Measurements from ENCODE around the gene TBC1D5. TPM values are rescaled to one million over a fixed set of nuclear protein-coding genes. Genes with fewer than 3 reads are reported as not detected.

Gene TBC1D5
- polyA plus RNA-seq, 2 donors, result 4.5 to 6.7 TPM

GRCh38 chr3:17258823-17259436 lies 483.5 kb downstream of the TBC1D5 start:
- Histone ChIP-seq H3K27ac (ENCODE audit: low read depth in 2 of 2, low read length in 1 of 2) (no peak overlapping the region), H3K9me3 (ENCODE audit: control insufficient read depth in 2 of 2, insufficient read depth in 1 of 2, low read depth in 1 of 2, low read length in 1 of 2) (no peaks in the 10 kb centered on the region), H3K27me3 (ENCODE audit: control insufficient read depth in 1 of 2, insufficient read depth in 2 of 2, low read length in 2 of 2) (no peaks in the 10 kb centered on the region), H3K4me1 (ENCODE audit: control insufficient read depth in 2 of 2, insufficient read depth in 2 of 2, low read length in 1 of 2) (no peaks in the 10 kb centered on the region), H3K36me3 (ENCODE audit: control insufficient read depth in 2 of 2, insufficient read depth in 2 of 2, low read length in 1 of 2) (no peaks in the 10 kb centered on the region), H3K4me3 (ENCODE audit: low read depth in 1 of 2, low read length in 2 of 2) (no peak overlapping the region)
- 32 to 34% methylated on average over 3 of the region's 3 CpGs for WGBS, 2 donors

- no peaks in the 10 kb centered on the region for H3K36me3 ChIP-seq (ENCODE audit: control insufficient read depth in 2 of 2, insufficient read depth in 2 of 2, low read length in 1 of 2)
- no peak overlapping the region for H3K4me3 ChIP-seq (ENCODE audit: low read depth in 1 of 2, low read length in 2 of 2)
- no peaks in the 10 kb centered on the region for H3K9me3 ChIP-seq (ENCODE audit: control insufficient read depth in 2 of 2, insufficient read depth in 1 of 2, low read depth in 1 of 2, low read length in 1 of 2)
- H3K4me1 ChIP-seq (ENCODE audit: control insufficient read depth in 2 of 2, insufficient read depth in 2 of 2, low read length in 1 of 2), result no peaks in the 10 kb centered on the region
- no peaks in the 10 kb centered on the region for H3K27me3 ChIP-seq (ENCODE audit: control insufficient read depth in 1 of 2, insufficient read depth in 2 of 2, low read length in 2 of 2)
- H3K27ac ChIP-seq (ENCODE audit: low read depth in 2 of 2, low read length in 1 of 2), result no peak overlapping the region
Observed at GRCh38 chr3:17257269-17257668, 485.2 kb downstream of the TBC1D5 start.

GRCh38 chr3:17243621-17244020 lies 498.8 kb downstream of the TBC1D5 start:
- Histone ChIP-seq H3K4me1 (ENCODE audit: control insufficient read depth in 2 of 2, insufficient read depth in 2 of 2, low read length in 1 of 2) (no peaks in the 10 kb centered on the region), H3K4me3 (ENCODE audit: low read depth in 1 of 2, low read length in 2 of 2) (no peak overlapping the region), H3K27ac (ENCODE audit: low read depth in 2 of 2, low read length in 1 of 2) (no peak overlapping the region), H3K36me3 (ENCODE audit: control insufficient read depth in 2 of 2, insufficient read depth in 2 of 2, low read length in 1 of 2) (no peaks in the 10 kb centered on the region), H3K27me3 (ENCODE audit: control insufficient read depth in 1 of 2, insufficient read depth in 2 of 2, low read length in 2 of 2) (no peaks in the 10 kb centered on the region), H3K9me3 (ENCODE audit: control insufficient read depth in 2 of 2, insufficient read depth in 1 of 2, low read depth in 1 of 2, low read length in 1 of 2) (no peaks in the 10 kb centered on the region)
- 54 to 56% methylated on average over 1 of the region's 1 CpG for WGBS, 2 donors

- H3K4me1 ChIP-seq (ENCODE audit: control insufficient read depth in 2 of 2, insufficient read depth in 2 of 2, low read length in 1 of 2), result no peaks in the 10 kb centered on the region
- no peaks in the 10 kb centered on the region for H3K9me3 ChIP-seq (ENCODE audit: control insufficient read depth in 2 of 2, insufficient read depth in 1 of 2, low read depth in 1 of 2, low read length in 1 of 2)
- H3K27ac ChIP-seq (ENCODE audit: low read depth in 2 of 2, low read length in 1 of 2), result no peak overlapping the region
- no peaks in the 10 kb centered on the region for H3K27me3 ChIP-seq (ENCODE audit: control insufficient read depth in 1 of 2, insufficient read depth in 2 of 2, low read length in 2 of 2)
- H3K36me3 ChIP-seq (ENCODE audit: control insufficient read depth in 2 of 2, insufficient read depth in 2 of 2, low read length in 1 of 2), result peaks cover 0 to 2% of the 10 kb centered on the region in 2 donors
- H3K4me3 ChIP-seq (ENCODE audit: low read depth in 1 of 2, low read length in 2 of 2), result no peak overlapping the region
Observed at GRCh38 chr3:17239417-17239816, 503.0 kb downstream of the TBC1D5 start.

- Histone ChIP-seq H3K4me1 (ENCODE audit: control insufficient read depth in 2 of 2, insufficient read depth in 2 of 2, low read length in 1 of 2) (no peaks in the 10 kb centered on the region), H3K27me3 (ENCODE audit: control insufficient read depth in 1 of 2, insufficient read depth in 2 of 2, low read length in 2 of 2) (no peaks in the 10 kb centered on the region), H3K9me3 (ENCODE audit: control insufficient read depth in 2 of 2, insufficient read depth in 1 of 2, low read depth in 1 of 2, low read length in 1 of 2) (no peaks in the 10 kb centered on the region), H3K27ac (ENCODE audit: low read depth in 2 of 2, low read length in 1 of 2) (no peak overlapping the region), H3K36me3 (ENCODE audit: control insufficient read depth in 2 of 2, insufficient read depth in 2 of 2, low read length in 1 of 2) (peaks cover 0 to 2% of the 10 kb centered on the region in 2 donors), H3K4me3 (ENCODE audit: low read depth in 1 of 2, low read length in 2 of 2) (no peak overlapping the region)
Observed at GRCh38 chr3:17238023-17238422, 504.4 kb downstream of the TBC1D5 start.

GRCh38 chr3:17235310-17235709 lies 507.1 kb downstream of the TBC1D5 start:
- Histone ChIP-seq H3K4me1 (ENCODE audit: control insufficient read depth in 2 of 2, insufficient read depth in 2 of 2, low read length in 1 of 2) (no peaks in the 10 kb centered on the region), H3K4me3 (ENCODE audit: low read depth in 1 of 2, low read length in 2 of 2) (no peak overlapping the region), H3K36me3 (ENCODE audit: control insufficient read depth in 2 of 2, insufficient read depth in 2 of 2, low read length in 1 of 2) (peaks cover 0 to 2% of the 10 kb centered on the region in 2 donors), H3K9me3 (ENCODE audit: control insufficient read depth in 2 of 2, insufficient read depth in 1 of 2, low read depth in 1 of 2, low read length in 1 of 2) (no peaks in the 10 kb centered on the region), H3K27ac (ENCODE audit: low read depth in 2 of 2, low read length in 1 of 2) (no peak overlapping the region), H3K27me3 (ENCODE audit: control insufficient read depth in 1 of 2, insufficient read depth in 2 of 2, low read length in 2 of 2) (no peaks in the 10 kb centered on the region)

- Histone ChIP-seq H3K4me3 (ENCODE audit: low read depth in 1 of 2, low read length in 2 of 2) (no peak overlapping the region), H3K9me3 (ENCODE audit: control insufficient read depth in 2 of 2, insufficient read depth in 1 of 2, low read depth in 1 of 2, low read length in 1 of 2) (no peaks in the 10 kb centered on the region), H3K27ac (ENCODE audit: low read depth in 2 of 2, low read length in 1 of 2) (no peak overlapping the region), H3K4me1 (ENCODE audit: control insufficient read depth in 2 of 2, insufficient read depth in 2 of 2, low read length in 1 of 2) (no peaks in the 10 kb centered on the region), H3K36me3 (ENCODE audit: control insufficient read depth in 2 of 2, insufficient read depth in 2 of 2, low read length in 1 of 2) (peaks cover 0 to 2% of the 10 kb centered on the region in 2 donors), H3K27me3 (ENCODE audit: control insufficient read depth in 1 of 2, insufficient read depth in 2 of 2, low read length in 2 of 2) (no peaks in the 10 kb centered on the region)
Observed at GRCh38 chr3:17234382-17234781, 508.0 kb downstream of the TBC1D5 start.

GRCh38 chr3:17233398-17233800 lies 509.0 kb downstream of the TBC1D5 start:
- no peaks in the 10 kb centered on the region for H3K9me3 ChIP-seq (ENCODE audit: control insufficient read depth in 2 of 2, insufficient read depth in 1 of 2, low read depth in 1 of 2, low read length in 1 of 2)
- H3K4me3 ChIP-seq (ENCODE audit: low read depth in 1 of 2, low read length in 2 of 2), result no peak overlapping the region
- no peak overlapping the region for H3K27ac ChIP-seq (ENCODE audit: low read depth in 2 of 2, low read length in 1 of 2)
- no peaks in the 10 kb centered on the region for H3K4me1 ChIP-seq (ENCODE audit: control insufficient read depth in 2 of 2, insufficient read depth in 2 of 2, low read length in 1 of 2)
- H3K36me3 ChIP-seq (ENCODE audit: control insufficient read depth in 2 of 2, insufficient read depth in 2 of 2, low read length in 1 of 2), result peaks cover 0 to 2% of the 10 kb centered on the region in 2 donors
- no peaks in the 10 kb centered on the region for H3K27me3 ChIP-seq (ENCODE audit: control insufficient read depth in 1 of 2, insufficient read depth in 2 of 2, low read length in 2 of 2)
- 57% methylated on average over 3 of the region's 3 CpGs for WGBS, 2 donors

GRCh38 chr3:17232442-17232841 lies 510.0 kb downstream of the TBC1D5 start:
- H3K36me3 ChIP-seq (ENCODE audit: control insufficient read depth in 2 of 2, insufficient read depth in 2 of 2, low read length in 1 of 2), result no peaks in the 10 kb centered on the region
- H3K27ac ChIP-seq (ENCODE audit: low read depth in 2 of 2, low read length in 1 of 2), result no peak overlapping the region
- no peaks in the 10 kb centered on the region for H3K9me3 ChIP-seq (ENCODE audit: control insufficient read depth in 2 of 2, insufficient read depth in 1 of 2, low read depth in 1 of 2, low read length in 1 of 2)
- no peaks in the 10 kb centered on the region for H3K4me1 ChIP-seq (ENCODE audit: control insufficient read depth in 2 of 2, insufficient read depth in 2 of 2, low read length in 1 of 2)
- no peak overlapping the region for H3K4me3 ChIP-seq (ENCODE audit: low read depth in 1 of 2, low read length in 2 of 2)
- no peaks in the 10 kb centered on the region for H3K27me3 ChIP-seq (ENCODE audit: control insufficient read depth in 1 of 2, insufficient read depth in 2 of 2, low read length in 2 of 2)

GRCh38 chr3:17231537-17232261 lies 510.7 kb downstream of the TBC1D5 start:
- Histone ChIP-seq H3K36me3 (ENCODE audit: control insufficient read depth in 2 of 2, insufficient read depth in 2 of 2, low read length in 1 of 2) (no peaks in the 10 kb centered on the region), H3K4me3 (ENCODE audit: low read depth in 1 of 2, low read length in 2 of 2) (no peak overlapping the region), H3K27ac (ENCODE audit: low read depth in 2 of 2, low read length in 1 of 2) (no peak overlapping the region), H3K4me1 (ENCODE audit: control insufficient read depth in 2 of 2, insufficient read depth in 2 of 2, low read length in 1 of 2) (no peaks in the 10 kb centered on the region), H3K27me3 (ENCODE audit: control insufficient read depth in 1 of 2, insufficient read depth in 2 of 2, low read length in 2 of 2) (no peaks in the 10 kb centered on the region), H3K9me3 (ENCODE audit: control insufficient read depth in 2 of 2, insufficient read depth in 1 of 2, low read depth in 1 of 2, low read length in 1 of 2) (no peaks in the 10 kb centered on the region)
- WGBS, 2 donors, result 66 to 82% methylated on average over 3 of the region's 3 CpGs
